Measurements from ENCODE around the gene VSIG10. TPM values are rescaled to one million over a fixed set of nuclear protein-coding genes. Genes with fewer than 3 reads are reported as not detected.

Gene VSIG10
- total RNA-seq, 1 donor from 2014 or later: 45.1 TPM

- peaks cover 5% of the 10 kb centered on the region for H3K36me3 Mint-ChIP-seq
- H3K9me3 Mint-ChIP-seq: no peaks in the 10 kb centered on the region
- TF ChIP-seq CTCF (conservative IDR thresholded peaks at IDR 0.05): no peak
- peak; percentile 98 for DNase-seq (ENCODE audit: extremely low spot score, unreplicated experiment)
- peaks cover 15% of the 10 kb centered on the region for H3K4me1 Mint-ChIP-seq (ENCODE audit: unreplicated experiment)
- H3K27me3 Mint-ChIP-seq: no peaks in the 10 kb centered on the region
- H3K4me3 Mint-ChIP-seq: peak within 1 kb of the TSS; percentile 90
- peak within 1 kb of the TSS; percentile 75 for H3K27ac Mint-ChIP-seq
Observed at GRCh38 chr12:118016424-118017264, 87.2 kb downstream of the VSIG10 start, which contains the start of gene RFC5. Gene RFC5, plus strand, starts transcription at chr12:118016703. Its CDS starts 125 bp downstream, at chr12:118016828.

- no peak for TF ChIP-seq CTCF (conservative IDR thresholded peaks at IDR 0.05)
- H3K4me1 Mint-ChIP-seq (ENCODE audit: unreplicated experiment): peaks cover 15% of the 10 kb centered on the region
- no peaks in the 10 kb centered on the region for H3K9me3 Mint-ChIP-seq
- DNase-seq (ENCODE audit: extremely low spot score, unreplicated experiment): no peak
- no peaks in the 10 kb centered on the region for H3K27me3 Mint-ChIP-seq
- peaks cover 3% of the 10 kb centered on the region for H3K36me3 Mint-ChIP-seq
- H3K4me3 Mint-ChIP-seq: peak overlapping the region; percentile 90
- H3K27ac Mint-ChIP-seq: peak overlapping the region; percentile 75
Observed at GRCh38 chr12:118015944-118016343, 87.9 kb downstream of the VSIG10 start.

- H3K4me1 Mint-ChIP-seq (ENCODE audit: unreplicated experiment): peaks cover 15% of the 10 kb centered on the region
- no peak overlapping the region for H3K27ac Mint-ChIP-seq
- no peaks in the 10 kb centered on the region for H3K27me3 Mint-ChIP-seq
- no peak overlapping the region for H3K4me3 Mint-ChIP-seq
- no peaks in the 10 kb centered on the region for H3K36me3 Mint-ChIP-seq
- TF ChIP-seq CTCF (conservative IDR thresholded peaks at IDR 0.05): no peak
- DNase-seq (ENCODE audit: extremely low spot score, unreplicated experiment): no peak
- no peaks in the 10 kb centered on the region for H3K9me3 Mint-ChIP-seq
Observed at GRCh38 chr12:118015306-118015705, 88.5 kb downstream of the VSIG10 start.

Other genes with a start within 250 kb of the VSIG10 start
- gene KSR2, start 135.0 kb downstream of the VSIG10 start, total RNA-seq (ENCODE audit: low replicate concordance): 2.0 and 4.7 TPM in 2 replicates
- gene RFC5, start 87.3 kb downstream of the VSIG10 start, total RNA-seq (ENCODE audit: low replicate concordance): 24.4 and 41.9 TPM in 2 replicates
- gene WSB2, start 42.8 kb downstream of the VSIG10 start, total RNA-seq (ENCODE audit: low replicate concordance): 46.0 and 58.1 TPM in 2 replicates
- gene PEBP1, start 32.1 kb upstream of the VSIG10 start, total RNA-seq (ENCODE audit: low replicate concordance): 285 and 326 TPM in 2 replicates